Measurements from ENCODE around the gene ITGA11. TPM values are rescaled to one million over a fixed set of nuclear protein-coding genes. Genes with fewer than 3 reads are reported as not detected.

The ITGA11 gene
- total and polyA plus RNA-seq, 2 donors = 2.9 to 16.6 TPM

DNA sequence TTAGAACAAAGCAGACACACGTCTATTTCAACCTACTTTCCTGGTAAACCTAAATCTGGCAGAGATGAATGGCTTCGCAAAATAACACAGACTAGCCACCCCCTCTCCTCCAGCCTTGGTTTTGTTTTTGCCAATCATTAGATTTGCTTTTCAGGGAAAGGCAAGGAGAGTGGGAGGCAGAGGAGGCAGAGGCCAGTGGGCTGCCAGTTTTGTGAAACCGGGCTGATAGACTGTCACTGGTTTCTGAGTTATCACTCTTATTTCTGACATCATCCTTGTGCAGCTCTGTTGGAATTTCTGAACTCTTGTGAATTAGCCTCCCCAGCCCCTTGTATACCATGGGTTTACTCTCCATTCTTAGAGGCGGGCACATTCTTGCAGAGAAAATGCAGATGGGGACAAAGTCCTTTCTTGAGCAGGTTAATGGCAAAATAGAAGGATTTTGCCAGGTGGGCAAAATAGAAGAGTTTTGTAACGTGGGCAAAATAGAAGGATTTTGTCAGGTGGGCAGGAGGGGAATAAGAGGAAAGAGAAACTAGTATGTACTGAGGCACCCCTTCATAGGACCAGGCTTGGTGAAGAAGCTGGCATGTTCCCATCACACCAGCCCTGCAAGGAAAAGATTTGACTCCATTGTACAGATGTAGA is 157.6 kb downstream of the ITGA11 start:
- H3K4me1 ChIP-seq (ENCODE audit: insufficient read depth) = peaks cover 5% of the 10 kb centered on the region
- H3K4me3 ChIP-seq (ENCODE audit: low read depth, low read length) = no peak overlapping the region
- peak overlapping the region; percentile 38 for H3K27ac ChIP-seq (ENCODE audit: low read depth)
- H3K36me3 ChIP-seq (ENCODE audit: insufficient read depth) = no peaks in the 10 kb centered on the region
- 79% methylated on average over 5 of the region's 5 CpGs for WGBS
- no peak for DNase-seq (ENCODE audit: extremely low spot score)

GRCh38 chr15:68272721-68273271 is 159.2 kb downstream of the ITGA11 start:
- DNase-seq (ENCODE audit: extremely low spot score) = no peak
- Histone ChIP-seq H3K36me3 (ENCODE audit: insufficient read depth) (no peaks in the 10 kb centered on the region), H3K27ac (ENCODE audit: low read depth) (peak overlapping the region; percentile 64), H3K4me1 (ENCODE audit: insufficient read depth) (peaks cover 5% of the 10 kb centered on the region), H3K4me3 (ENCODE audit: low read depth, low read length) (no peak overlapping the region)
- whole genome bisulfite sequencing = 58% methylated on average over 1 of the region's 1 CpG

- peak; percentile 66 for DNase-seq (ENCODE audit: extremely low spot score)
- WGBS = 34% methylated on average over 11 of the region's 11 CpGs
- Histone ChIP-seq H3K36me3 (ENCODE audit: insufficient read depth) (no peaks in the 10 kb centered on the region), H3K4me1 (ENCODE audit: insufficient read depth) (peaks cover 5% of the 10 kb centered on the region), H3K4me3 (ENCODE audit: low read depth, low read length) (no peak overlapping the region), H3K27ac (ENCODE audit: low read depth) (peak overlapping the region; percentile 4)
Measured at GRCh38 chr15:68271854-68272471, 160.0 kb downstream of the ITGA11 start.

GRCh38 chr15:68268405-68268804 is 163.6 kb downstream of the ITGA11 start:
- no peak overlapping the region for H3K4me3 ChIP-seq (ENCODE audit: low read depth, low read length)
- no peak for DNase-seq (ENCODE audit: extremely low spot score)
- H3K27ac ChIP-seq (ENCODE audit: low read depth) = no peak overlapping the region
- WGBS = 21% methylated on average over 3 of the region's 3 CpGs
- no peaks in the 10 kb centered on the region for H3K36me3 ChIP-seq (ENCODE audit: insufficient read depth)
- peaks cover 2% of the 10 kb centered on the region for H3K4me1 ChIP-seq (ENCODE audit: insufficient read depth)

DNA sequence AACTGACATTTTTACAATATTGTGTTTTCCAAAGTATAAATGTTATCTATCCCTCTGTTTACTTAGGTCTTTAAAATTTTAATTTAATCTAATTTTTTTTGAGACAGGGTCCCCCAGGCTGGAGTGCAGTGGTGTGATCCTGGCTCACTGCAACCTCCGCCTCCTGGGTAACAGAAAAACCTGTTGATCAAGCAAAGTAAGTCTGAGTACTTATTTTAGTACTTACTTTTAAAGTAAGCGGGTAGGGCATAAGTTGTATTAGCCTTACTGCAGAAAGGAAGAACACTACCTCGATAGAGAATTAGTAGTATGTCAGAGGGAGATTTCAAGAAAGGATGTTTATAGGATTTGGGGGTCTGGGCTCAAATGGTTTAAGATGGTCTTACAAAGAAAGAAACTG is 166.3 kb downstream of the ITGA11 start:
- WGBS = 56% methylated on average over 3 of the region's 3 CpGs
- DNase-seq (ENCODE audit: extremely low spot score) = no peak
- no peaks in the 10 kb centered on the region for H3K4me1 ChIP-seq (ENCODE audit: insufficient read depth)
- H3K27ac ChIP-seq (ENCODE audit: low read depth) = no peak overlapping the region
- H3K36me3 ChIP-seq (ENCODE audit: insufficient read depth) = no peaks in the 10 kb centered on the region
- no peak overlapping the region for H3K4me3 ChIP-seq (ENCODE audit: low read depth, low read length)

GRCh38 chr15:68265081-68265480 is 166.9 kb downstream of the ITGA11 start:
- DNase-seq (ENCODE audit: extremely low spot score) = no peak
- H3K36me3 ChIP-seq (ENCODE audit: insufficient read depth) = no peaks in the 10 kb centered on the region
- WGBS = 57% methylated on average over 4 of the region's 4 CpGs
- H3K4me3 ChIP-seq (ENCODE audit: low read depth, low read length) = no peak overlapping the region
- H3K27ac ChIP-seq (ENCODE audit: low read depth) = no peak overlapping the region
- H3K4me1 ChIP-seq (ENCODE audit: insufficient read depth) = no peaks in the 10 kb centered on the region

DNA sequence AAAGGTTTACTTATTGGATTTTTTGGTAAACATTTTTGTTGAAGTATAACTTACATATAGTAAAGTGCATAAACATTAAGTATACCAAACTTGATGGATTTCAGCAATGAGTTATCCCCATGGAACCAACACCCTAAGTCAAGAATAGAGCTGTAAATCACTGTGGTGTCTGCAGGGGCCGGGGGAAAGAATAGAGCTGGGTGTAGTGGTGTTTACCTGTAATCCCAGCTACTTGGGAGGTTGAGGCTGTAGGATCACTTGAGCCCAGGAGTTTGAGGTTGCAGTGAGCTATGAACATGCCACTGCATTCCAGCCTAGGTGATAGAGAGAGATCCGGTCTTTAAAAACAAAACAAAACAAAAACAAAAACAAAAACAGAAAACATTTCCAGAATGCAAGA is 167.7 kb downstream of the ITGA11 start:
- Histone ChIP-seq H3K27ac (ENCODE audit: low read depth) (no peak overlapping the region), H3K36me3 (ENCODE audit: insufficient read depth) (no peaks in the 10 kb centered on the region), H3K4me1 (ENCODE audit: insufficient read depth) (no peaks in the 10 kb centered on the region), H3K4me3 (ENCODE audit: low read depth, low read length) (no peak overlapping the region)
- no peak for DNase-seq (ENCODE audit: extremely low spot score)
- 36% methylated on average over 2 of the region's 2 CpGs for WGBS

DNA sequence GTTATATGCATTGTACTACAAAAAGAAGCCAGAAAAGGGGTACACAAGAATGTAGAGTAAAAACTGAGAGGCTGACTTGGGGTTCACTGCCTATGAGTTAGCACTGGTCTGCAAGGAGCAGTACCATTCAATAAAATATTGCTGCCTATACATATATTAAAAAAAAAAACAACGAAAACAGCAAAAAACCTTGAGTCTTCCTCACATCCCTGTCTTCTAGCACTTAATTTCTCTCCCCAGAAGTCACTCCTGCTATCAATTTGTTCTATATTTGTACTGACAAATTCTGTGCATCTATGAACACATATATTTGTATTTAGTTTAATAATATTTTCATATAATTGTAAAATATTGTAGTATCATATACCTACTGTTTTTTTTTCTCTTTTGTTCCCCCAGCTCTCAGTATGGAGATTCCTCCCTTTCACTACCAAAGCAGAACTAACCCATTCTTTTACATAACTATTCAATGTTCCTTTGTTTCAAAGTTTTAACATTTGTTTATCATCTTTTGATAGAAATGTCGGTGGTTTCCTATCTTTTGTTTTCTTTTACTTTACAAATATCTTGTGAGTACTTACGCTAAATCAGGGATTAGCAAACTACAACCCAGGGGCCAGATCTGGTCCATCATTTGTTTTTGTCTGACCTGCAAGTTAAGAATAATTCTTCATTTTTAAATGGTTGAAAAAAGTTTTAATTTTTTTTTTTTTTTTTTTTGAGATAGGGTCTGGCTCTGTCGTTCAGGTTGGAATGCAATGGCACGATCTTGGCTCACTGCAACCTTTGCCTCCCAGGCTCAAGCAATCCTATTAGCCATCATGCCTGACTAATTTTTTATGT is 169.2 kb downstream of the ITGA11 start:
- DNase-seq (ENCODE audit: extremely low spot score) = no peak
- Histone ChIP-seq H3K27ac (ENCODE audit: low read depth) (no peak overlapping the region), H3K4me3 (ENCODE audit: low read depth, low read length) (no peak overlapping the region), H3K4me1 (ENCODE audit: insufficient read depth) (no peaks in the 10 kb centered on the region), H3K36me3 (ENCODE audit: insufficient read depth) (no peaks in the 10 kb centered on the region)
- 49% methylated on average over 5 of the region's 5 CpGs for WGBS

- no peak for DNase-seq (ENCODE audit: extremely low spot score)
- H3K4me1 ChIP-seq (ENCODE audit: insufficient read depth) = no peaks in the 10 kb centered on the region
- H3K36me3 ChIP-seq (ENCODE audit: insufficient read depth) = no peaks in the 10 kb centered on the region
- no peak overlapping the region for H3K4me3 ChIP-seq (ENCODE audit: low read depth, low read length)
- 94% methylated on average over 3 of the region's 3 CpGs for WGBS
- no peak overlapping the region for H3K27ac ChIP-seq (ENCODE audit: low read depth)
Measured at GRCh38 chr15:68261980-68262379, 170.0 kb downstream of the ITGA11 start.

GRCh38 chr15:68261241-68261640 is 170.7 kb downstream of the ITGA11 start:
- DNase-seq (ENCODE audit: extremely low spot score) = no peak
- no peaks in the 10 kb centered on the region for H3K4me1 ChIP-seq (ENCODE audit: insufficient read depth)
- H3K4me3 ChIP-seq (ENCODE audit: low read depth, low read length) = no peak overlapping the region
- H3K36me3 ChIP-seq (ENCODE audit: insufficient read depth) = no peaks in the 10 kb centered on the region
- H3K27ac ChIP-seq (ENCODE audit: low read depth) = no peak overlapping the region
- WGBS = 89% methylated on average over 3 of the region's 3 CpGs

DNA sequence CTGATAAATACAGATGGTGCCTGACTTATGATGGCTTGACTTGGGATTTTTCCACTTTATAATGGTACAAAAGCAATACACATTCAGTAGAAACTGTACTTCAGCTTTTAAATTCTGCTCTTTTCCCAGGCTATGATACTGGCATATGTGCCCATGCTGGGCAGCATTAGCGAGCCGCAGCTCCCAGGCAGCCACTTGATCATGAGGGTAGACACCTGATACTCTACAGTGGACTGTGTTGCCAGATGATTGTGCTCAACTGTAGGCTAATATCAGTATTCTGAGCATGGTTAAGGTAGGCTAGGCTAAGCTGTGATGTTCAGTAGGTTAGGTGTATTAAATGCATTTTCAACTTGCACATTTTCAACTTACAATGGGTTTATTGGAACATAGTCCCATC is 172.1 kb downstream of the ITGA11 start:
- 87% methylated on average over 2 of the region's 2 CpGs for WGBS
- no peak overlapping the region for H3K4me3 ChIP-seq (ENCODE audit: low read depth, low read length)
- no peak overlapping the region for H3K27ac ChIP-seq (ENCODE audit: low read depth)
- no peak for DNase-seq (ENCODE audit: extremely low spot score)
- H3K36me3 ChIP-seq (ENCODE audit: insufficient read depth) = no peaks in the 10 kb centered on the region
- H3K4me1 ChIP-seq (ENCODE audit: insufficient read depth) = no peaks in the 10 kb centered on the region

DNA sequence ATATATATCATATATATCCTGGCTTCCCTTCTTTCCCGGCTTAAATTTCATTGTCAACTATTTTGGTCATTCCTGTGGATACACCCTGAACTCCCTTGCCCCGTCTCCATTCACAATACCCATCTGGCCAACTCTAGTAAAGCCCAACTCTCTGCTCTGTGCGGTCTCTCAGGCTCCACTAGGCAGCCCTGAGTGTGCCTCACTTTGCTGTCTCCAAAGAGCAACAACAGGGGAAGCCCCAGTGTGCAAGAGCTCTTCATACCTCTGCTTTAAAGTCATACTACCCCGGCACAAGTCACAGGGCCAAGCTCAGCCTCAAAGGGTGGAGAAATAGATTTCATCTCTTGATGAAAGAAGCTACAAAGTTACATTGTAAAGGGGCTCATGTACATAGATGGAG is 173.3 kb downstream of the ITGA11 start:
- Histone ChIP-seq H3K36me3 (ENCODE audit: insufficient read depth) (no peaks in the 10 kb centered on the region), H3K27ac (ENCODE audit: low read depth) (no peak overlapping the region), H3K4me1 (ENCODE audit: insufficient read depth) (no peaks in the 10 kb centered on the region), H3K4me3 (ENCODE audit: low read depth, low read length) (no peak overlapping the region)
- 59% methylated on average over 4 of the region's 4 CpGs for WGBS
- no peak for DNase-seq (ENCODE audit: extremely low spot score)

DNA sequence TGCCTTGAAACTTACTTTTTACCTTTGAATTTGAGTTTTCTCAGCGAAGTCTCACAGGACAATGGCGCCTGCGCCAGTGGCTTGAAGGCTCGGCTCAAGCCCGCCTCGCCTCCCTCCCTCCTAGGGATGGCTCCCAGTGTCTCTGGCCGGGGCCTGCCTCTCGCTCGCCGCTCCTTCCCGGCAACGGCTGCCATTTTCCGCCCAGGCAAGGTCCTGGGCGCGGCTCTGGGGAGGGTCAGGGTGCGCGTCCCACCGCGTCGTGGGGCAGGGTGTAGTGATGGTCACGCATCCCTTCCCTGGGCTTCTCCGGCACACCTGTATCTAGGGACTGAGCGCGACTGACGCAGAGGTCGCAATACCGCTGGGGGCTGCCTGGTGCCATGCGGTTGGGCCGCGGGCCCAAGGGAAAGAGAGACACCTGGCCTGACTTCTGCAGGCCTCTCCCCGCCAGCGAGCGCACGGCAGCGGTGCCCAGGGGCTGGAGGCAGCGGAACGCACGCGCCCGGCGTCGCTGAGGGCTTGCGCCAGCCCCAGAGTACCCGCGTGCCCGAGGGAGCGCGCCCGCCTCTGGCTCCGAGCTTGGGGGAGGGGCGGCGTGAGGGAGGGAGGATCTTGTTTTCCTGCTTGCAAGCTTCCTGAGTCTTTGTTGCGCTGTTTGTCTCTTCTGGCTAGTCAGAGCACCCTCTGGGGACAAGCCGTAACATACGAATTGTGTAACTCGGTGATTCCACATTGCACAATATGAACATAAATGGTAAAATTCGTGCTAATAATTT is 175.1 kb downstream of the ITGA11 start:
- peak; percentile 82 for DNase-seq (ENCODE audit: extremely low spot score)
- peak overlapping the region; percentile 96 for H3K27ac ChIP-seq (ENCODE audit: low read depth)
- H3K4me1 ChIP-seq (ENCODE audit: insufficient read depth) = no peaks in the 10 kb centered on the region
- 3% methylated on average over 57 of the region's 57 CpGs for WGBS
- H3K36me3 ChIP-seq (ENCODE audit: insufficient read depth) = no peaks in the 10 kb centered on the region
- H3K4me3 ChIP-seq (ENCODE audit: low read depth, low read length) = peak overlapping the region; percentile 51
